ENCODE results near the gene NAA25.
A peak's percentile ranks its signal among the peaks of the same experiment; 100 is the strongest.
"Not testable (repeated sequence)": the region's sequence is repeated elsewhere in the genome, so short reads cannot be mapped to it uniquely, and the experiment has no call there.

Gene NAA25

DNA sequence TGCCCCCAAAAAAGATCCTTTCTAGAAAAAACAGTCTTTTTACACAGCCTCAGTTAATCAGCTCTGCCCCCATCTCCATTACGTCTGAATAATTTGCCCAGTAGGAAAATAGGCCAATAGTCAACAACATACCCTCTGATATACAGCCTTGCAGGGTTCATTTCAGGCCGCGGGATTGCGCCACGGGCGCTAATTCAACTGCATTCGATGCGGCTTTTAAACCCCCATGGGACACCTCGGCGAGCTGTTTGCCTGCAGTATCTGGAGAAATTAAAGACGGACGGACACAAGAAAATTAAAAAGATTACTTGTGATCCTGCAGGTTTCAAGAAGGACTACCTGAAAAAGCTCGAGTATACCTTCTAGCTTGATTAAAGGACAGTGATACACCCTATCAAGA lies 59.2 kb downstream of the NAA25 start:
- Histone ChIP-seq H3K27me3 (ENCODE audit: insufficient read depth, low read depth, severe bottlenecking) (no peaks in the 10 kb centered on the region), H3K9me3 (ENCODE audit: severe bottlenecking) (no peaks in the 10 kb centered on the region), H3K36me3 (peaks cover 96% of the 10 kb centered on the region), H3K4me3 (ENCODE audit: low read depth, low read length) (no peak overlapping the region), H3K27ac (no peak overlapping the region)
- TF ChIP-seq, protein P1, sequence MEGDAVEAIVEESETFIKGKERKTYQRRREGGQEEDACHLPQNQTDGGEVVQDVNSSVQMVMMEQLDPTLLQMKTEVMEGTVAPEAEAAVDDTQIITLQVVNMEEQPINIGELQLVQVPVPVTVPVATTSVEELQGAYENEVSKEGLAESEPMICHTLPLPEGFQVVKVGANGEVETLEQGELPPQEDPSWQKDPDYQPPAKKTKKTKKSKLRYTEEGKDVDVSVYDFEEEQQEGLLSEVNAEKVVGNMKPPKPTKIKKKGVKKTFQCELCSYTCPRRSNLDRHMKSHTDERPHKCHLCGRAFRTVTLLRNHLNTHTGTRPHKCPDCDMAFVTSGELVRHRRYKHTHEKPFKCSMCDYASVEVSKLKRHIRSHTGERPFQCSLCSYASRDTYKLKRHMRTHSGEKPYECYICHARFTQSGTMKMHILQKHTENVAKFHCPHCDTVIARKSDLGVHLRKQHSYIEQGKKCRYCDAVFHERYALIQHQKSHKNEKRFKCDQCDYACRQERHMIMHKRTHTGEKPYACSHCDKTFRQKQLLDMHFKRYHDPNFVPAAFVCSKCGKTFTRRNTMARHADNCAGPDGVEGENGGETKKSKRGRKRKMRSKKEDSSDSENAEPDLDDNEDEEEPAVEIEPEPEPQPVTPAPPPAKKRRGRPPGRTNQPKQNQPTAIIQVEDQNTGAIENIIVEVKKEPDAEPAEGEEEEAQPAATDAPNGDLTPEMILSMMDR (IDR thresholded peaks at IDR 0.05; ENCODE audit: low read depth, low read length), result no peak
- no peak for DNase-seq

DNA sequence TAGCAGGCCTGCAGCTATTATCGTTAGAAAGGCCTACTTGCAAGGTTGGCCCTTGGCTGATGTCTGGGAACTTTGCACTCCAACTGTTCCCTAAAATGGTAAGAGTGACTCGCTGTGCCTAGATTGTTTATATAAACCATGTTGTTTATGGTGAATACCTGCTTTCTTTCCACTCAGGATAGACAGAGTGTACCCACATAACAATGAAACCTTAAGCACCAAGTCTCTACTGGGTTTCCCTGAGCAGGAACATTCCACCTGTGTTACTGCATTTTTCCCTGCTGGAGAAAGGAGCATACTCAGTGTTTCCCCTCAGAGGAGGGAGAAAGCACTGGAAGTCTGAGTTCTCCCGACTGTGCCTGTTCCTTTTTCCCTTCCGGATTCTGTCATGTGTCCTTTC lies 62.6 kb downstream of the NAA25 start:
- Histone ChIP-seq H3K4me3 (ENCODE audit: low read depth, low read length) (no peak overlapping the region), H3K27ac (no peak overlapping the region), H3K27me3 (ENCODE audit: insufficient read depth, low read depth, severe bottlenecking) (no peaks in the 10 kb centered on the region), H3K9me3 (ENCODE audit: severe bottlenecking) (no peaks in the 10 kb centered on the region), H3K36me3 (peaks cover 89% of the 10 kb centered on the region)
- DNase-seq, result no peak
- TF ChIP-seq, protein P1 (IDR thresholded peaks at IDR 0.05; ENCODE audit: low read depth, low read length), result no peak

DNA sequence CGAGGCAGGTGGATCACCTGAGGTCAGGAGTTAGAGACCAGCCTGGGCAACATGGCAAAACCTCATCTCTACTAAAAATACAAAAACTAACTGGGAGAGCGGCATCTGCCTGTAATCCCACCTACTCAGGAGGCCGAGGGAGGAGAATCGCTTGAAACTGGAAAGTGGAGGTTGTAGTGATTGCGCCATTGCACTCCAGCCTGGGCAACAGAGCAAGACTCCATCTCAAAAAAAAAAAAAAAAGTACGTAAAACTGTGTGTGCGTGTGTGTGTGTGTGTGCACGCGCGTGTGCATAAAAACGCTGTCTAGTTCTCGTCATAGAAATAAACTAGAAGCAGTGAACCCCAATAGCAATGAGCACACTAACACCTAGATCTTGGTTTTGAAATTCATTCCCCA lies 72.0 kb downstream of the NAA25 start:
- H3K4me3 ChIP-seq (ENCODE audit: low read depth, low read length); DNase-seq; H3K27ac ChIP-seq; H3K27me3 ChIP-seq (ENCODE audit: insufficient read depth, low read depth, severe bottlenecking); H3K9me3 ChIP-seq (ENCODE audit: severe bottlenecking): not testable (repeated sequence)
- peaks cover 83% of the 10 kb centered on the region for H3K36me3 ChIP-seq

DNA sequence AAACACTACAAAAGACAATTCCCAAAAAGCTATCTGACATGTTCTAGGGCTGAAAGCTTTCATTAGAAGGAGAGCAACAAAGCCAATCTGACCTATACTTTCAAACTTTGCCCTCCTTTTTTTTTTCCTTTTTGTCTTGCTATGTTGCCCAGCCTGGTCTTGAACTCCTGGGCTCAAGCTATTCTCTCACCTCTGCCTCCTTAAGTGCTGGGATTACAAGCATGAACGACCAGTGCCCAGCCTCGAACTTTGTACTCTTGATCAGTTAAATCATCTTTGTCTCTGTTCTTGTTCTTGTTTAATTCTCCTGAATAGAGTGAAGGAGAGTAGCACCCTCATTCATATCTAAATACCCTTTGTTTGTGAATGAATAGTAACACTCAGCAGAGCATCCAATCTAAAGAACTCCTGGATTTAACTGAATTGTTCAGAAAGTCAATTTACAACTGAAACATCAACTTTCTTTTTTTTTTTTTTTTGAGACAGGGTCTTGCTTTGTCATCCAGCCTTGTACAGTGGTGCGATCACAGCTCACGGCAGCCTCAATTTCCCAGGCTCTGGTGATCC lies 73.3 kb downstream of the NAA25 start:
- DNase-seq, result no peak

DNA sequence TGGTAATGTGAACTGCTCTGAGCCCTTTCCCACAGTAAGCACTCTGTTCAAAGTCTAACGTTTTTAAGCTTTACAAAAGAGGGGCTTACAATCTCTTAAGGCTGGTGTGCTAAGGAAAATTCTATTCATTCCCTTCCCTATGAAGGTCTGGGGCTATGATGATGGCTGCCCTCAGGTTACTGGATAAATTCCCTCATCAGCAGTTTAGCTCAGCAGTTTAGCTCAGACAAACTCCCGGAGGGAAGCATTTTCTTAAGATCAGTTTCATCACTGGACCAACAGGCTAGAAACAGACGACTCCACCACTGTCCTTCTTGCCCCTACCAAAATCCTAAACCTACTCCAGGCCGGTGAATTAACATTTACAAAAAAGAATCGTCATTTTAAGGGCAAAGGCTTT lies 76.3 kb downstream of the NAA25 start:
- Histone ChIP-seq H3K36me3 (peaks cover 71% of the 10 kb centered on the region), H3K4me3 (ENCODE audit: low read depth, low read length) (no peak overlapping the region), H3K27ac (no peak overlapping the region), H3K9me3 (ENCODE audit: severe bottlenecking) (no peaks in the 10 kb centered on the region), H3K27me3 (ENCODE audit: insufficient read depth, low read depth, severe bottlenecking) (no peaks in the 10 kb centered on the region)
- TF ChIP-seq, protein P1 (IDR thresholded peaks at IDR 0.05; ENCODE audit: low read depth, low read length), result no peak
- DNase-seq, result no peak

More for the DNA sequence above, 73.3 kb downstream of the NAA25 start:
- H3K27me3 ChIP-seq (ENCODE audit: insufficient read depth, low read depth, severe bottlenecking), result no peaks in the 10 kb centered on the region
- TF ChIP-seq, protein P1 (IDR thresholded peaks at IDR 0.05; ENCODE audit: low read depth, low read length), result no peak
- H3K9me3 ChIP-seq (ENCODE audit: severe bottlenecking), result no peaks in the 10 kb centered on the region
- H3K36me3 ChIP-seq, result peaks cover 81% of the 10 kb centered on the region
- H3K4me3 ChIP-seq (ENCODE audit: low read depth, low read length), result no peak overlapping the region
- H3K27ac ChIP-seq, result no peak overlapping the region

DNA sequence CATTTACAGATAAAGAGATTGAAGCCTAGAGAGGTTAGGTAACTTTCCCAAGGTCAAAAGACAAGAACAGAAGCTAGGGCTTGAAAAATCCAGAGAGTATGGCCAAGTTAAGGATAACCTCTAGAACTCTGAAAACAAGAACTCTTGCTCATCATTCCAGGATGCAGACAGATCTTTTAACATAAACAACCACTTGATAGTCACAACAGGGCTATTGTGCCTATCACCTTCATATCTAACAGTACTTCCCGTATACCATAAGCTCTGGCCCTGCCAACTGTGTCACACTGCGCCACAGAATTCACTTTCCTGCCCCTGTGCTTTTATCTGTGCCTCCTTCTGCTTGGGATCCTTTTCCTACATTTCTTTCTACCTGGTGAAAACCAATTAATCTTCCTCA lies 77.1 kb downstream of the NAA25 start:
- DNase-seq, result no peak
- no peaks in the 10 kb centered on the region for H3K9me3 ChIP-seq (ENCODE audit: severe bottlenecking)
- H3K36me3 ChIP-seq, result peaks cover 67% of the 10 kb centered on the region
- no peak overlapping the region for H3K4me3 ChIP-seq (ENCODE audit: low read depth, low read length)
- TF ChIP-seq, protein P1 (IDR thresholded peaks at IDR 0.05; ENCODE audit: low read depth, low read length), result no peak
- peak overlapping the region; percentile 5; the same call in 1 of the 2 replicates for H3K27ac ChIP-seq
- H3K27me3 ChIP-seq (ENCODE audit: insufficient read depth, low read depth, severe bottlenecking), result no peaks in the 10 kb centered on the region

Measured in WERI-Rb-1 (cell line).